ENCODE data around the gene ARHGAP22. TPM values are rescaled to one million over a fixed set of nuclear protein-coding genes. Genes with fewer than 3 reads are reported as not detected.

The ARHGAP22 gene
- total RNA-seq, 2 experiments from 2014 or later = not detected

GRCh38 chr10:48589266-48589665, 15.6 kb downstream of the ARHGAP22 start:
- no peaks in the 10 kb centered on the region for H3K27me3 Mint-ChIP-seq
- POLR2A ChIA-PET = no interaction called here
- intact Hi-C loops (cut with micrococcal nuclease) = no loop called here

GRCh38 chr10:48587819-48588218, 17.1 kb downstream of the ARHGAP22 start:
- POLR2A ChIA-PET = interaction anchor here (0.6 kb wide), 1 partner anchor 716 kb away, joined by 3 read pairs; no protein-coding TSS in a partner anchor
- Mint-ChIP-seq H3K4me3 (no peak overlapping the region), H3K9me3 (peaks cover 4% of the 10 kb centered on the region), H3K36me3 (no peaks in the 10 kb centered on the region), H3K4me1 (ENCODE audit: low read depth) (no peaks in the 10 kb centered on the region), H3K27ac (no peak overlapping the region), H3K27me3 (no peaks in the 10 kb centered on the region)
- intact Hi-C loops (cut with micrococcal nuclease) = no loop called here
- CTCF ChIA-PET = interaction anchor here (1.8 kb wide), 1 partner anchor 68 kb away, joined by 8 read pairs; no protein-coding TSS in a partner anchor
- DNase-seq = no peak

More at GRCh38 chr10:48589266-48589665, 15.6 kb downstream of the ARHGAP22 start:
- H3K36me3 Mint-ChIP-seq = no peaks in the 10 kb centered on the region
- H3K4me3 Mint-ChIP-seq = no peak overlapping the region
- no peak for DNase-seq
- no peak overlapping the region for H3K27ac Mint-ChIP-seq
- no peaks in the 10 kb centered on the region for H3K4me1 Mint-ChIP-seq (ENCODE audit: low read depth)
- peaks cover 4% of the 10 kb centered on the region for H3K9me3 Mint-ChIP-seq
- CTCF ChIA-PET = interaction anchor here (1.8 kb wide), 1 partner anchor 67 kb away, joined by 8 read pairs; no protein-coding TSS in a partner anchor

- Mint-ChIP-seq H3K27me3 (no peaks in the 10 kb centered on the region), H3K9me3 (peaks cover 4% of the 10 kb centered on the region), H3K4me3 (no peak overlapping the region), H3K36me3 (no peaks in the 10 kb centered on the region), H3K27ac (no peak overlapping the region), H3K4me1 (ENCODE audit: low read depth) (no peaks in the 10 kb centered on the region)
- DNase-seq = no peak
- CTCF ChIA-PET = interaction anchor here (1.1 kb wide), 1 partner anchor 21 kb away, joined by 3 read pairs; no protein-coding TSS in a partner anchor
- POLR2A ChIA-PET = no interaction called here
- intact Hi-C loops (cut with micrococcal nuclease) = no loop called here
These were observed 17.8 kb downstream of the ARHGAP22 start for GRCh38 chr10:48587101-48587500.

- ChIA-PET POLR2A (no interaction called here), CTCF (no interaction called here)
- Mint-ChIP-seq H3K27ac (no peak overlapping the region), H3K4me3 (no peak overlapping the region), H3K4me1 (ENCODE audit: low read depth) (no peaks in the 10 kb centered on the region), H3K27me3 (peaks cover 10% of the 10 kb centered on the region), H3K9me3 (peaks cover 4% of the 10 kb centered on the region), H3K36me3 (no peaks in the 10 kb centered on the region)
- no peak for DNase-seq
- intact Hi-C loops (cut with micrococcal nuclease) = no loop called here
These were observed 21.9 kb downstream of the ARHGAP22 start for GRCh38 chr10:48582970-48583369.

- H3K27me3 Mint-ChIP-seq = peaks cover 21% of the 10 kb centered on the region
- CTCF ChIA-PET = interaction anchor here (1.3 kb wide), 1 partner anchor 26 kb away, joined by 3 read pairs; no protein-coding TSS in a partner anchor
- H3K4me1 Mint-ChIP-seq (ENCODE audit: low read depth) = no peaks in the 10 kb centered on the region
- H3K36me3 Mint-ChIP-seq = no peaks in the 10 kb centered on the region
- H3K4me3 Mint-ChIP-seq = no peak overlapping the region
- DNase-seq = no peak
- peaks cover 2% of the 10 kb centered on the region for H3K9me3 Mint-ChIP-seq
- intact Hi-C loops (cut with micrococcal nuclease) = no loop called here
- H3K27ac Mint-ChIP-seq = no peak overlapping the region
- POLR2A ChIA-PET = no interaction called here
These were observed 24.6 kb downstream of the ARHGAP22 start for GRCh38 chr10:48580236-48580635.

- ChIA-PET POLR2A (no interaction called here), CTCF (interaction anchor here (1.3 kb wide), 1 partner anchor 27 kb away, joined by 3 read pairs; no protein-coding TSS in a partner anchor)
- DNase-seq = no peak
- intact Hi-C loops (cut with micrococcal nuclease) = no loop called here
- peaks cover 22% of the 10 kb centered on the region for H3K27me3 Mint-ChIP-seq
- no peaks in the 10 kb centered on the region for H3K36me3 Mint-ChIP-seq
- H3K27ac Mint-ChIP-seq = no peak overlapping the region
- no peaks in the 10 kb centered on the region for H3K9me3 Mint-ChIP-seq
- H3K4me1 Mint-ChIP-seq (ENCODE audit: low read depth) = no peaks in the 10 kb centered on the region
- no peak overlapping the region for H3K4me3 Mint-ChIP-seq
These were observed 25.5 kb downstream of the ARHGAP22 start for GRCh38 chr10:48579251-48579960.

- ChIA-PET CTCF (no interaction called here), POLR2A (no interaction called here)
- no peaks in the 10 kb centered on the region for H3K4me1 Mint-ChIP-seq (ENCODE audit: low read depth)
- no peaks in the 10 kb centered on the region for H3K9me3 Mint-ChIP-seq
- peaks cover 24% of the 10 kb centered on the region for H3K27me3 Mint-ChIP-seq
- intact Hi-C loops (cut with micrococcal nuclease) = no loop called here
- DNase-seq = no peak
- no peak overlapping the region for H3K4me3 Mint-ChIP-seq
- no peaks in the 10 kb centered on the region for H3K36me3 Mint-ChIP-seq
- H3K27ac Mint-ChIP-seq = no peak overlapping the region
These were observed 27.7 kb downstream of the ARHGAP22 start for GRCh38 chr10:48577158-48577557.

- Mint-ChIP-seq H3K9me3 (no peaks in the 10 kb centered on the region), H3K4me3 (no peak overlapping the region), H3K27me3 (peaks cover 24% of the 10 kb centered on the region), H3K36me3 (no peaks in the 10 kb centered on the region), H3K4me1 (ENCODE audit: low read depth) (no peaks in the 10 kb centered on the region), H3K27ac (no peak overlapping the region)
- ChIA-PET CTCF (no interaction called here), POLR2A (no interaction called here)
- no peak for DNase-seq
- intact Hi-C loops (cut with micrococcal nuclease) = no loop called here
These were observed 28.4 kb downstream of the ARHGAP22 start for GRCh38 chr10:48576501-48576900.

- ChIA-PET CTCF (no interaction called here), POLR2A (no interaction called here)
- Mint-ChIP-seq H3K9me3 (no peaks in the 10 kb centered on the region), H3K27ac (no peak overlapping the region), H3K4me1 (ENCODE audit: low read depth) (no peaks in the 10 kb centered on the region), H3K27me3 (peaks cover 24% of the 10 kb centered on the region), H3K4me3 (no peak overlapping the region), H3K36me3 (no peaks in the 10 kb centered on the region)
- no peak for DNase-seq
- intact Hi-C loops (cut with micrococcal nuclease) = no loop called here
These were observed 29.0 kb downstream of the ARHGAP22 start for GRCh38 chr10:48575901-48576300.

GRCh38 chr10:48574817-48575380, 30.0 kb downstream of the ARHGAP22 start:
- peaks cover 21% of the 10 kb centered on the region for H3K27me3 Mint-ChIP-seq
- CTCF ChIA-PET = interaction anchor here (0.6 kb wide), 1 partner anchor 11 kb away, joined by 3 read pairs; no protein-coding TSS in a partner anchor

GRCh38 chr10:48574322-48574796, 30.5 kb downstream of the ARHGAP22 start:
- no peak for DNase-seq
- no peaks in the 10 kb centered on the region for H3K4me1 Mint-ChIP-seq (ENCODE audit: low read depth)
- H3K27me3 Mint-ChIP-seq = peaks cover 19% of the 10 kb centered on the region
- H3K9me3 Mint-ChIP-seq = no peaks in the 10 kb centered on the region
- H3K36me3 Mint-ChIP-seq = no peaks in the 10 kb centered on the region
- CTCF ChIA-PET = interaction anchor here (0.6 kb wide), 1 partner anchor 10 kb away, joined by 3 read pairs; no protein-coding TSS in a partner anchor
- POLR2A ChIA-PET = no interaction called here
- no peak overlapping the region for H3K27ac Mint-ChIP-seq
- H3K4me3 Mint-ChIP-seq = no peak overlapping the region
- intact Hi-C loops (cut with micrococcal nuclease) = no loop called here

More at GRCh38 chr10:48574817-48575380, 30.0 kb downstream of the ARHGAP22 start:
- POLR2A ChIA-PET = no interaction called here
- intact Hi-C loops (cut with micrococcal nuclease) = no loop called here
- Mint-ChIP-seq H3K9me3 (no peaks in the 10 kb centered on the region), H3K4me3 (no peak overlapping the region), H3K27ac (no peak overlapping the region), H3K36me3 (no peaks in the 10 kb centered on the region), H3K4me1 (ENCODE audit: low read depth) (no peaks in the 10 kb centered on the region)
- DNase-seq = no peak

- Mint-ChIP-seq H3K9me3 (no peaks in the 10 kb centered on the region), H3K4me3 (no peak overlapping the region), H3K4me1 (ENCODE audit: low read depth) (no peaks in the 10 kb centered on the region), H3K27me3 (peaks cover 14% of the 10 kb centered on the region), H3K36me3 (no peaks in the 10 kb centered on the region), H3K27ac (no peak overlapping the region)
- no peak for DNase-seq
- ChIA-PET CTCF (interaction anchor here (1.7 kb wide), 1 partner anchor 33 kb away, joined by 4 read pairs; no protein-coding TSS in a partner anchor), POLR2A (no interaction called here)
- intact Hi-C loops (cut with micrococcal nuclease) = no loop called here
These were observed 31.8 kb downstream of the ARHGAP22 start for GRCh38 chr10:48573045-48573444.
